HepG2 (cell line): ENCODE measurements around the gene COX7A2L. TPM values are rescaled to one million over a fixed set of nuclear protein-coding genes. Genes with fewer than 3 reads are reported as not detected.

ENCODE experiments used
- ASH2L ChIP-seq: fragments of 300-600, 200-600 bp; sonication (generic); IDR thresholded peaks from 2 replicates; pipeline ENCODE4 v1.7.0; 2017; ENCODE audit warnings: low read depth, mild to moderate bottlenecking, moderate library complexity, mixed read lengths, low read length; ENCODE audit not compliant: insufficient read length
- CBX1 ChIP-seq: IDR thresholded peaks from one replicate; pipeline ENCODE4 v1.6.1; 2016; ENCODE audit warnings: antibody characterized with exemption, low read depth
- E2F5 ChIP-seq: sonication (generic); formaldehyde crosslinking; conservative IDR thresholded peaks from 2 replicates; pipeline ENCODE4 v1.4.0; 2020; ENCODE audit warnings: missing genetic modification reagents
- EP300 ChIP-seq, 3 experiments: sonication (generic) in 1 of 3; formaldehyde crosslinking in 1 of 3; IDR thresholded peaks; 2 replicates each; pipeline versions ENCODE4 v1.5.1 to v1.6.1; 2011 to 2020; ENCODE audit warnings: low read depth in 2 of 3, low read length in 2 of 3, borderline replicate concordance in 1 of 3, improper control_type of control experiment in 1 of 3, mild to moderate bottlenecking in 1 of 3, missing genetic modification reagents in 1 of 3, moderate library complexity in 1 of 3
- HOXA5 ChIP-seq: sonication (generic); formaldehyde crosslinking; IDR thresholded peaks from 2 replicates; pipeline ENCODE4 v1.4.0; 2020; ENCODE audit warnings: missing genetic modification reagents
- IRX3 ChIP-seq: sonication (generic); formaldehyde crosslinking; IDR thresholded peaks from 2 replicates; pipeline ENCODE4 v1.8.1; 2023; ENCODE audit warnings: mild to moderate bottlenecking, low read depth, missing genetic modification reagents, borderline replicate concordance
- NR3C1 ChIP-seq: sonication (generic); formaldehyde crosslinking; IDR thresholded peaks from 2 replicates; pipeline ENCODE4 v1.4.0; 2020; ENCODE audit warnings: missing genetic modification reagents
- ONECUT2 ChIP-seq: sonication (generic); formaldehyde crosslinking; IDR thresholded peaks from 2 replicates; pipeline ENCODE4 v1.4.0; 2020; ENCODE audit warnings: missing genetic modification reagents
- RARG ChIP-seq: sonication (generic); formaldehyde crosslinking; IDR thresholded peaks from 2 replicates; pipeline ENCODE4 v1.4.0; 2020; ENCODE audit warnings: low read depth, mild to moderate bottlenecking, missing genetic modification reagents
- SIN3B ChIP-seq: fragments of 150-350 bp; IDR thresholded peaks from 2 replicates; pipeline ENCODE4 v1.6.1; 2014; ENCODE audit warnings: low read length
- SRSF1 ChIP-seq: fragments of 200-400 bp; formaldehyde crosslinking; optimal IDR thresholded peaks from 2 replicates; pipeline ENCODE3; 2017; ENCODE audit warnings: mild to moderate bottlenecking, low read depth, low read length, moderate library complexity
- ZFP1 ChIP-seq: IDR thresholded peaks from 2 replicates; pipeline ENCODE4 v1.6.1; 2016
- ZNF251 ChIP-seq: sonication (generic); formaldehyde crosslinking; IDR thresholded peaks from 2 replicates; pipeline ENCODE4 v1.9.0; 2021; ENCODE audit warnings: mild to moderate bottlenecking, missing genetic modification reagents
- ZNF329 ChIP-seq: sonication (generic); formaldehyde crosslinking; IDR thresholded peaks from 2 replicates; pipeline ENCODE4 v1.9.0; 2021; ENCODE audit warnings: low read depth, mild to moderate bottlenecking, missing genetic modification reagents
- ZNF34 ChIP-seq: sonication (generic); formaldehyde crosslinking; IDR thresholded peaks from 2 replicates; pipeline ENCODE4 v1.4.0; 2020; ENCODE audit warnings: mild to moderate bottlenecking, missing genetic modification reagents, borderline replicate concordance
- ZNF510 ChIP-seq: sonication (generic); formaldehyde crosslinking; IDR thresholded peaks from 2 replicates; pipeline ENCODE4 v1.4.0; 2020; ENCODE audit warnings: low read depth, mild to moderate bottlenecking, missing genetic modification reagents
- ZNF543 ChIP-seq: sonication (generic); formaldehyde crosslinking; IDR thresholded peaks from 2 replicates; pipeline ENCODE4 v1.4.0; 2020; ENCODE audit warnings: mild to moderate bottlenecking, missing genetic modification reagents
- ZNF549 ChIP-seq: sonication (generic); formaldehyde crosslinking; IDR thresholded peaks from 2 replicates; pipeline ENCODE4 v1.5.0; 2020; ENCODE audit warnings: missing genetic modification reagents
- ZNF567 ChIP-seq: sonication (generic); formaldehyde crosslinking; IDR thresholded peaks from 2 replicates; pipeline ENCODE4 v1.8.1; 2023; ENCODE audit warnings: mild to moderate bottlenecking, missing genetic modification reagents, borderline replicate concordance
- polyA plus RNA-seq, 8 experiments: library from polyadenylated mRNA; depleted of rRNA in 3 of 8; stranded (reverse) in 7 of 8; unstranded in 1 of 8; fragments of >200 nt; fragmentation: Illumina TruSeq in 4 of 8; extraction: Trizol in 4 of 8; gene quantifications; 2 replicates each; pipeline versions ENCODE4 v1.2.1 to v1.2.3, GENCODE V29; 2011 to 2016; ENCODE audit warnings: low read depth in 4 of 8, missing spikeins in 1 of 8, mixed read lengths in 1 of 8; ENCODE audit not compliant: insufficient read depth in 1 of 8
- total RNA-seq, 5 experiments: library from RNA; depleted of rRNA; stranded (reverse); fragments of >200 nt; fragmentation: Illumina TruSeq; extraction: Trizol; gene quantifications; 2 replicates each; pipeline ENCODE4 v1.2.3, GENCODE V29; 2016; ENCODE audit warnings: low read depth in 1 of 5
- TF ChIP-seq, protein P1 (sequence below): sonication (generic); formaldehyde crosslinking; IDR thresholded peaks from 2 replicates; pipeline ENCODE4 v1.8.1; 2023; ENCODE audit warnings: mild to moderate bottlenecking, inconsistent platforms, moderate library complexity, missing genetic modification reagents, borderline replicate concordance
- TF ChIP-seq, protein P2 (sequence below): sonication (generic); formaldehyde crosslinking; IDR thresholded peaks from 2 replicates; pipeline ENCODE4 v1.5.1; 2020; ENCODE audit warnings: missing genetic modification reagents, mild to moderate bottlenecking, borderline replicate concordance
- TF ChIP-seq, protein P3 (sequence below): sonication (generic); formaldehyde crosslinking; IDR thresholded peaks from 2 replicates; pipeline ENCODE4 v1.8.0; 2022; ENCODE audit warnings: mild to moderate bottlenecking, missing genetic modification reagents
- TF ChIP-seq, protein P4 (sequence below): sonication (generic); formaldehyde crosslinking; IDR thresholded peaks from 2 replicates; pipeline ENCODE4 v1.4.0; 2020; ENCODE audit warnings: missing genetic modification reagents

COX7A2L gene
- total and polyA plus RNA-seq, 2 of the 13 experiments (the other 11 are each of a cell fraction or from before 2014, with no cell fraction given): 155 to 201 TPM

- TF ChIP-seq E2F5 (CRISPR knock-in tag) (no peak), NR3C1 (no peak), HOXA5 (CRISPR knock-in tag) (0 out of 2 replicates have a peak, but pooled peaks have one; percentile 26), CBX1 (no peak), ZNF543 (CRISPR knock-in tag) (no peak), SRSF1 (no peak), ZNF251 (CRISPR knock-in tag) (no peak), ZNF34 (CRISPR knock-in tag) (no peak), ZNF510 (CRISPR knock-in tag) (no peak), ZNF567 (CRISPR knock-in tag) (no peak), ZNF329 (CRISPR knock-in tag) (0 out of 2 replicates have a peak, but pooled peaks have one; percentile 25), ZFP1 (no peak), ONECUT2 (CRISPR knock-in tag) (no peak), EP300 (IDR thresholded peaks at IDR 0.05; ENCODE audit: low read depth in 2 of 2, low read length in 2 of 2) (no peak), EP300 (CRISPR knock-in tag; IDR thresholded peaks at IDR 0.05; ENCODE audit: borderline replicate concordance) (no peak), SIN3B (no peak), ASH2L (no peak), ZNF549 (no peak), IRX3 (CRISPR knock-in tag) (no peak), RARG (CRISPR knock-in tag) (no peak)
- TF ChIP-seq, protein P1, sequence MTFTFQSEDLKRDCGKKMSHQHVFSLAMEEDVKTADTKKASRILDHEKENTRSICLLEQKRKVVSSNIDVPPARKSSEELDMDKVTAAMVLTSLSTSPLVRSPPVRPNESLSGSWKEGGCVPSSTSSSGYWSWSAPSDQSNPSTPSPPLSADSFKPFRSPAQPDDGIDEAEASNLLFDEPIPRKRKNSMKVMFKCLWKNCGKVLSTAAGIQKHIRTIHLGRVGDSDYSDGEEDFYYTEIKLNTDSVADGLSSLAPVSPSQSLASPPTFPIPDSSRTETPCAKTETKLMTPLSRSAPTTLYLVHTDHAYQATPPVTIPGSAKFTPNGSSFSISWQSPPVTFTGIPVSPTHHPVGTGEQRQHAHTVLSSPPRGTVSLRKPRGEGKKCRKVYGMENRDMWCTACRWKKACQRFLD: no peak
- TF ChIP-seq, protein P2, sequence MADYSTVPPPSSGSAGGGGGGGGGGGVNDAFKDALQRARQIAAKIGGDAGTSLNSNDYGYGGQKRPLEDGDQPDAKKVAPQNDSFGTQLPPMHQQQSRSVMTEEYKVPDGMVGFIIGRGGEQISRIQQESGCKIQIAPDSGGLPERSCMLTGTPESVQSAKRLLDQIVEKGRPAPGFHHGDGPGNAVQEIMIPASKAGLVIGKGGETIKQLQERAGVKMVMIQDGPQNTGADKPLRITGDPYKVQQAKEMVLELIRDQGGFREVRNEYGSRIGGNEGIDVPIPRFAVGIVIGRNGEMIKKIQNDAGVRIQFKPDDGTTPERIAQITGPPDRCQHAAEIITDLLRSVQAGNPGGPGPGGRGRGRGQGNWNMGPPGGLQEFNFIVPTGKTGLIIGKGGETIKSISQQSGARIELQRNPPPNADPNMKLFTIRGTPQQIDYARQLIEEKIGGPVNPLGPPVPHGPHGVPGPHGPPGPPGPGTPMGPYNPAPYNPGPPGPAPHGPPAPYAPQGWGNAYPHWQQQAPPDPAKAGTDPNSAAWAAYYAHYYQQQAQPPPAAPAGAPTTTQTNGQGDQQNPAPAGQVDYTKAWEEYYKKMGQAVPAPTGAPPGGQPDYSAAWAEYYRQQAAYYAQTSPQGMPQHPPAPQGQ (CRISPR knock-in tag): no peak
- TF ChIP-seq, protein P3, sequence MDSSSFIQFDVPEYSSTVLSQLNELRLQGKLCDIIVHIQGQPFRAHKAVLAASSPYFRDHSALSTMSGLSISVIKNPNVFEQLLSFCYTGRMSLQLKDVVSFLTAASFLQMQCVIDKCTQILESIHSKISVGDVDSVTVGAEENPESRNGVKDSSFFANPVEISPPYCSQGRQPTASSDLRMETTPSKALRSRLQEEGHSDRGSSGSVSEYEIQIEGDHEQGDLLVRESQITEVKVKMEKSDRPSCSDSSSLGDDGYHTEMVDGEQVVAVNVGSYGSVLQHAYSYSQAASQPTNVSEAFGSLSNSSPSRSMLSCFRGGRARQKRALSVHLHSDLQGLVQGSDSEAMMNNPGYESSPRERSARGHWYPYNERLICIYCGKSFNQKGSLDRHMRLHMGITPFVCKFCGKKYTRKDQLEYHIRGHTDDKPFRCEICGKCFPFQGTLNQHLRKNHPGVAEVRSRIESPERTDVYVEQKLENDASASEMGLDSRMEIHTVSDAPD: no peak
- TF ChIP-seq, protein P4, sequence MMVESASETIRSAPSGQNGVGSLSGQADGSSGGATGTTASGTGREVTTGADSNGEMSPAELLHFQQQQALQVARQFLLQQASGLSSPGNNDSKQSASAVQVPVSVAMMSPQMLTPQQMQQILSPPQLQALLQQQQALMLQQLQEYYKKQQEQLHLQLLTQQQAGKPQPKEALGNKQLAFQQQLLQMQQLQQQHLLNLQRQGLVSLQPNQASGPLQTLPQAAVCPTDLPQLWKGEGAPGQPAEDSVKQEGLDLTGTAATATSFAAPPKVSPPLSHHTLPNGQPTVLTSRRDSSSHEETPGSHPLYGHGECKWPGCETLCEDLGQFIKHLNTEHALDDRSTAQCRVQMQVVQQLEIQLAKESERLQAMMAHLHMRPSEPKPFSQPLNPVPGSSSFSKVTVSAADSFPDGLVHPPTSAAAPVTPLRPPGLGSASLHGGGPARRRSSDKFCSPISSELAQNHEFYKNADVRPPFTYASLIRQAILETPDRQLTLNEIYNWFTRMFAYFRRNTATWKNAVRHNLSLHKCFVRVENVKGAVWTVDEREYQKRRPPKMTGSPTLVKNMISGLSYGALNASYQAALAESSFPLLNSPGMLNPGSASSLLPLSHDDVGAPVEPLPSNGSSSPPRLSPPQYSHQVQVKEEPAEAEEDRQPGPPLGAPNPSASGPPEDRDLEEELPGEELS (CRISPR knock-in tag): no peak
Measured at GRCh38 chr2:42337846-42338566, 23.0 kb downstream of the COX7A2L start (continued).
